Measurements from ENCODE around the gene HMCN1.

The HMCN1 gene

DNA sequence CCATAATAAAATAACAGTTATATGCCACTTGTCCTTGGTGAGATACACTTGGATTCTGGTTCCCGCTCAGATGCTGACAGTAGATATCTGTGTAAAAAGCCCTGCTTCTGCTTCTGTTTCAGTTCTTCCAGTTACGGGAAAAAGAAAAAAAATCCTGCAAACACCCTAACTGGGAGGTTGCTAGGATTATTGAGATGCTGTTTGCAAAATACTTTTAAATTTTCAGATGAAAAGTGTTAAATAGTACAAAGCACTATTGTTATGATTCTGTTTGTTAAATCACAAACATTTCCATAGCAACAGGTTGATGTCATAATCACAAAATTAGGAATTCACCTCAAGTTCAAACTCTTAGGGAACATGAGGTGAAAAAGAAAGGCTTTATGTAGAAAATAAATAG lies 232.3 kb downstream of the HMCN1 start:
- no peak for DNase-seq (ENCODE audit: low spot score)

DNA sequence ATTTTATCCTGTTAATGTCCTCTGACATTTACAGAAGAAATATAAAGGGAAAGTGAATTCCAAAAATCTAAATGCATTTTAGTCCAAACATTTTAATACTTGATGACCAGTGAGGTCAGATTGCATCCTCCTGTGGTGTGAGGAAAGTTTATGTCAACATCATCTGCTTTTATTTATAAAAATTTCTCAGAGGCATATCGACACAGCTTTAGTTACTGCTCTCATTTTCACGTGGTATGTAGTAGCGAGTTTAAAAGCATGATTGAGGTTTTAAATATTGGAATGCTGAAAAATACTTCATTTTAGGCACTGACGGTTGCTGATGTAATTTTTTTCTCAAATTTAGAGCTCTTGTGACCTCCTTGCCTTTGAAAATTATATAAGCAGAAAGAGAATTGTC lies 234.8 kb downstream of the HMCN1 start:
- no peak for DNase-seq (ENCODE audit: low spot score)

DNA sequence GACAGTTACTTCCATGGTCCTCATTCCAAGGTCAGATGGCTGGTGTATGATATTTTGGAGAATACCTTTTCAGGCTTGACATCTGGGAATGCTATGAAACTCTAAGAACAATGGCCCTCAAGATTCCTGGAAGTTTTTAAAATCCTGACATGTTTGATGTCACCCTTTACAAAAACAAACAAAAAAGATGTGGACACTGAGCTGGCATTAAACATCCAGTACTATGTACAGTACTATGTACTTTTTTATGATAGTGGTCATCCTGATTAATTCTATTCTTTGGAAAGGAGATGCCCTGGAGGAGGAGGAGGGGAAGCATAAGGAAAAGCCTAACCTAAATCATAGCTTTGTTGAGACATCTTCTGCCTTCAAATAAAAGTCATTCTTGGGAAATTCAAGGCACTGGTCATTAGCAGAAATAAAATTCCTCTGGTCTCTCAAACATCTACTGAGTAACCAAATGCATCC lies 235.4 kb downstream of the HMCN1 start:
- DNase-seq (ENCODE audit: low spot score): no peak

DNA sequence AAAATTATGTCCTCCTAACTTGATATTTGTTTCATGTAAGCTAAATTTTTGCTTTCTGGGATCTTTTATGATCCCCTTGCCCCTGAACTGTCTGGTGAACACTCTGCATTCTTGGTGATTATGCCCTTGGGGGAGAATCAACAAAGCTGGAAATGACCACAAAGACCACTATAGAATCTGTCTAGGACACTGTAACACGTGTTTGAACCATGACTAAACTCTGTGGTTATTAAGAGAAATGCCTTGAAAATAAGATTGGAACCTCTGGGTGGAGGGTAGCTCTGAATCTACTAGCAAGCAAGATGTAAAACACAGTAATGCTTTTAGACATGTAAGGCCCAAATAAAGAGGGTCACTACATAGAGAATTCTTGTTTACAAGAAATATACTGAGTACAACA lies 237.5 kb downstream of the HMCN1 start:
- DNase-seq (ENCODE audit: low spot score): no peak

DNA sequence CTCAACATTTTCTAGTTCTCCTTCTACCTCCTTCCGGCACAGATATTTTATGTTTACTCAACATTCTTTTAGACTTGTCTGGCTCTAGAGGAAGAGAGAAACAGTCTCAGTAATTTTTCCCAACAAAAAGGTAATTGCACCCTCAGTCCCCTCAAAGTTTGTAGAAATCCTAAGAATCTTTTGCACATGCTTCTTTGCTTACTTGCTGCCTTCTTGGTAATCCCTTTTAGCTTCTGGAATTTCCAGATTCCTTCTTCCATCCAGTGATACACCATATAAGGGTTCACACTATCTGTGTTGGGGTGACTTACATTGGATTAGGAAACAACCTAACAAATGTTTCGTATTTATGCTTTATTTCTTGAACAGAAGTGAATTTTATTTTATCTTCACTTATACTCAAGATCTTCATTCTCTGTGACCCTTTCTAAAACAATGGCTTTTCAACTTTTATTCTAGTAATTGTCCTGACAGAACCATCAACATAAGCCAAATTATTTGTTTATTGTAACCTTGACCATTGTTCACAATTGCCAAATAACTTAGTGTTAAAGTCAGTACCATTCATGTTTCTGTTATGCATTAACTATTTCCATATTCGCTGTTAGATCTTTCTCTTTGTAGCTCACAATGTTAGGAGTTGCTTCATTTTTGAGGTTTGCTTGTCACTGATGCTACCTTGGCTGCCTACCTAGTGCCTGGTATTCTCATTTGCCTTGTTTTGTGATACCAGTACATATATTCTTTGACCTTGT lies 238.1 kb downstream of the HMCN1 start:
- DNase-seq (ENCODE audit: low spot score): no peak

DNA sequence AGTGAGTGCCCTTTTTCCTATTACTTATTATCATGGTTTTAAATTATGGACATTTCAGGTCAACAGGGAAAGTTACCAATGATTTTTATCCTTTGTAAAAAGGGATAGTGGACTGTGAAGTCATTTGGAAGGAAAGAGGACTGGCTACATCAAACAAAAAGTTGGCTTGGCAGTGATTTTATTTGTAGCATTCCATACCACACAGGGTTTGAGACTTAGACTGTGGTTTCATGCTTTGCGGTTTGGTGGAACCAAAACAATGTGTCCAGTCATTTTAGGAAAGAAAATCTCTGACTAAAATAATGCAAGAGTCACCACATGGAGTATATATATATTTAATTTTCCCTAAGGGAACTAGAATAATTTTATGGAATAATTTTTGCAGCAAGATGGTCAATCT lies 239.5 kb downstream of the HMCN1 start:
- peak; percentile 49 for DNase-seq (ENCODE audit: low spot score)

DNA sequence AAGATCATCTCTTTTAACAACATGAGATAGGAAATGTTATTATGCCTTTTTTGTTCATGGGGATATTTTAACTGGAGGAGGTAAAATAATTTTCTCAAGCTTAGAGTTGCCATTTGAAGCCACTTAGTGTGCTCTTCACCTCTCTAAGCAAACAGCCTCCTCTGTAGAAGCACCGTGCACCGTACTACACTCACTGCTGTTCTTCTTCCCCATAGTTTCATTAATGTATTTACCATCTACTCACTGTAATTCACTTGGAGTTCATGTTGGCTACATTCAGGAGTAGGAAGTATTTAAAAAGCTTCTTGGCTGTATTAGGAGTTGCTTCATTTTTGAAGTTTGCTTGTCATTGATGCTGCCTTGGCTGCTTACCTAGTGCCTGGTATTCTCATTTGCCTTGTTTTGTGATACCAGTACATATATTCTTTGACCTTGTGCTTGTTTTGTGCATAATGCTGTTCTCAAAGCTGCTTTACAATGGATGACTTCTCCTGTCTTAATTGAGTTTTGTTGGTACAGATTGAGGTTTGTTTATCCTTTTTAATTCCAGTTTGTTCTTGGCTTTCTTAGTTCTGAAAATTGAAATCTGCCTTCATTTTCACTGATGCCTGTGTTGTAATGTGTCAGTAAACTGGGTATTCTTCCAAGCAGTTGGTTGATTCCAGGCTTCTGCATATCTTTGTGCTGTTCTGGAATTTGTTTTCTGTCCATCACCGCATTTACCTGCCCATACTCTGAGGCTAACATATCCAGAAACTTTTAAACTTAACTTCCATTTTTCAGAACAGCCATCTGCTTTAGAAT lies 240.4 kb downstream of the HMCN1 start:
- DNase-seq (ENCODE audit: low spot score): no peak

DNA sequence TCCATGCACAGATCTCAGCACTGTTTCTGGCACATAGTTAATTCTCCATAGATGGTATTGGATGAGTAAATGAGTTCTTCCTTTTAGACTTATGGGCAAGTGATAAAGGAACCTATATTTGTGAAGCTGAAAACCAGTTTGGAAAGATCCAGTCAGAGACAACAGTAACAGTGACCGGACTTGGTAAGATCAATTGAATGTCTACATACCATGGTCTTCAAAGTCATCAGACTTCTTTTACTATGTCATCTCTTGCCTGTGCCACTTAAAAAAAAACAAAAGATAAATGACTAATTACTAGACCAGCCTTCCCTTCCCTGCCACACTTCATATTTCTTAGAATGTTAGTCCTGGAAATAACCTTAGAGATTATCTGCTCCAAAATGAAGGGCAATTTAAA lies 246.7 kb downstream of the HMCN1 start:
- no peak for DNase-seq (ENCODE audit: low spot score)

DNA sequence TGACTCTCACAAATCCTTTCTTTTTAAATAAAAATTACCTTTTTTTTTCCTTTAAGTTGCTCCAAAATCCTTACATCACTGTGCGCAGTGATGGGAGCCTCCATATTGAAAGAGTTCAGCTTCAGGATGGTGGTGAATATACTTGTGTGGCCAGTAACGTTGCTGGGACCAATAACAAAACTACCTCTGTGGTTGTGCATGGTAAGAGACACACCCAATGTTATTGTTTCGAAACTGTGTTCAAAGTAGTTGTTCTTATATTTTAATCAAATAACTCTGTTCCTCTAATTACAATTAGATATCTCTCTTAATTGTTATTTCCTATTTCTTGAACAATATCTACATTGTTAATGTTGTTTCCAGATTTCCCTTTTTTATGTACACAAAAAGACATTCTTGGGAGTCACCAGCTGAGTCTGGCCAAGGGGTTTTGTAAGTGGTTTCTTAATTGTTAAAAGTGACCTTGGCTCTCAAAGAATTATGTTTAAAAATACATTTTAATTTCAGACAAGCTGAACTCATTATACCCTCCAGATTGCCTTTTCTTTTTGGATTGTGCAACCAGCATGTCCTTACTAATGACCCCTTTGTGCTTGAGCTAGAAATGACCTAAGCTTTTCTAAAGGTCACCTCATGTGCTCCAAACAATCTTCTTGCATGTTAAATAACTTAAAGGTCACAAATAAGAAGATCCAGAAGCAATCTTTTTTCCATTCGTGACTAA lies 250.1 kb downstream of the HMCN1 start:
- no peak for DNase-seq (ENCODE audit: low spot score)

DNA sequence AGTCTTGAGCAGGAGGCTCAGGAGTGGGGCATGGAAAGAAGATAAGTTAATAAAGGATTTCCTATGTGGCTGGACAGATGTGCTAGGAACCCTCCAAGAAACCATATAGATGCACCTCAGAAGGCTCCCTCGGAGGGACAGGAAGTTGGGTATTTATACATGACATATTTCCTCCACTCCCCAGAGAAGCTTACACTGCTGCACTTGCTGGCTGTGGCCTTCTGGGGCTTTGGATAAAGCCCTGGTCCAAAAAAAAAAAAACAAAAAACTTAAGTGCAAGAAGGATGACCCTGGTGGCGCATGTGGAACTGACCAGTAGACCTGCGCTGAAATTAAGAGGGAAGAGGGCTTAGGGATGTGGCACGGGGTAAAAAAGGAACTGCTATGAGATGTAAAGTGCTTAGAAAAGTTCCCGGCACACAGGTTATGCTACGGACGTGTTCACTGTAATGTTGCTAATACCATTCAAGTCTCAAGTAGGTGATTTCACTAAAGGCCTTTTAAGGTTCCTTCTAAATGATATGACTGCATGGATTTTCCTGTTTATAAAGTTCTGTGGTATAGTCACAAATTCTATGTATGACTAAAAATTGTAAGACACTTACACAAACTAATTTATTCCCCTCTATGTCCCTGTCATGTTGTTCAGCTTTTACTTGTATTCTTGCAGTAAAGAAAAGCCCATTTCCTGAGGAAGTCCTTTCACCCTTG lies 253.6 kb downstream of the HMCN1 start:
- no peak for DNase-seq (ENCODE audit: low spot score)

DNA sequence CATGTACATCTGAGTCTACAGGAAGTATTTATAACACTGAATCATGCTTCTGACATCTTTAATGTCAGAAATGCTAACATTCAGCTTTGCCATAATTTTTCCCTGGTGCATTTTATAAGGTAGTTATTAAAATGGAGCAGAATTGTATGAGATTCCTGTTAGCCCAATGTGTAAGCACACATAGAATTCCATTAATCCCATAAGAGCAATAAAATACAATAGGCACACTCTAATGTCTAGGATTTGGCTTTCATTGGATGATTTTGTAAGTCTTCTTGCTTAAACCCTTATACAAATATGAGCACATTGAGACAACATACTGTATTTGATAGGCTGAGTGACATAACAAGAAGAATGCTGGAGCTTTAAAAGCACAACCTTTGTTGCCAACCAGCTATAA lies 256.4 kb downstream of the HMCN1 start:
- DNase-seq (ENCODE audit: low spot score): no peak

DNA sequence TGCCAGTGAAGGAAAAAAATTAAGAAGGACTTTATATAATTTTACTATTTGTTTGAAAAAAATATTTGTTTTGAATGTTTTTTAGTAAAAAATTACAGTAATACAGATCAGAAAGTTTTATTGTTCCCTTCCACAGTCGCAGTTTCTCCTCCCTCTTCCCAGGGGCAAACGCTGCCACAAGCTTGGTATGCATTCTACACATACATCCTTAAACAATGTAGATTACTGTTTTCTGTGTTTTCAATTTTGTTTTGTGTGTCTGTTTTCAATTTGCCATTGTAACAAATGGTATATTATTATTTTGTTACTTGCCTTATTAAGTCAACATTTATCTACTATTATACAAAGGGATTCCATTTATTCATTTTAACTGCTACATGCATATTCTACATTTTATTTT lies 257.1 kb downstream of the HMCN1 start:
- no peak for DNase-seq (ENCODE audit: low spot score)

DNA sequence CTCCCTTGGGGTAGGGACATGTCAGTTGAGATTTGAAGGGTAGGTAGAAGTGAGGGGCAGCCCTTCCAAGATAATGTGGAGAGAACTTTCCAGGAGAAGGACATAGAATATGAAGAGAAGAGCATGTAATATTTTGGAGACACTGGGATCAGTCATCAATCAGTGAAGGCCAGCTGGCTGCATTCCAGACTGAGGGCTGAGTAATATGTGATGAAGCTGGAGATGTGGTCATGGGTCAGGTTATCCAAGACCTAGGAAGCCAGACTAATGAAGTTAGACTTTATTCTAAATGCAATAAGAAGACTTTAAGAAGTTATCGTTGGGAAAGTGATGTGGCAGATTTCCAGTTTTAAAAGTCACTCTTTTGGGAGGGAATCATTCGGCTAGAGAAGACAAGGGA lies 262.0 kb downstream of the HMCN1 start:
- DNase-seq (ENCODE audit: low spot score): no peak

DNA sequence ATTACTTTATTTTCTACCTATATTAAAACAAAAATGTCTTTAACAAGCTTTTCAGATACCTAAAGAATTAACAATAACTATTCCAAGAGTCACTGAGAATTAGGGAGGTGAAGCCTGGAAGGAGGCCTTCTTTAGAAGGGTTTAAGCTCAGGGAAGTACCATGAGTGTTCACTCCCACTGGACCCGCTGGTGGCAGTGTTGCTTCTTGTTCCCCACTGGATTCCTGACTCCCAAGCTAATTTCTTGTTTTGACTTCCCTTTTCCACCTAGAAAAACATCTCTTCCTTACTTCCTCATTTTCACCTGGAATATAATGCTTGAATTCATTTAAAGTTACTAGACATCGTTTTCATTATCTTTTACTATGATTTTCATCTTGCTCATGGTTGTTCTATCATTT lies 264.2 kb downstream of the HMCN1 start:
- no peak for DNase-seq (ENCODE audit: low spot score)

DNA sequence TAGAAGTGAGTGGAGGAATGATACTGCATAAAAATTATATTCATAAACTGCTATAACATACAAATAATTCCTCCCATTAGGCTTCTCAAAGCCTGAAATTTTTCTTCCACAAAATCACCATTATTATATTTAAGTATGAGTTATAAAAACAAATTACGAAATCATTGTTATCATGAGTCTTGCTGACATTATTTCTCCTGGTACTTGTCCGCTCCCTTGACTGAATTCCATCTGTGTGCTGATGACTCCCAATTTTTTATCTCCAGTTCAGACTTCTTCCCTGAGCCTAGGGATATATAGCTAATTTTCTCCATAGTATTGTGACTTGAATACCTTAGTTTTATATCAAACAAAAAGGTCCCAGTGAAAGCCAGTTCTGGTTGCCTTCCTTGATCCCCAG lies 268.2 kb downstream of the HMCN1 start:
- DNase-seq (ENCODE audit: low spot score): no peak

DNA sequence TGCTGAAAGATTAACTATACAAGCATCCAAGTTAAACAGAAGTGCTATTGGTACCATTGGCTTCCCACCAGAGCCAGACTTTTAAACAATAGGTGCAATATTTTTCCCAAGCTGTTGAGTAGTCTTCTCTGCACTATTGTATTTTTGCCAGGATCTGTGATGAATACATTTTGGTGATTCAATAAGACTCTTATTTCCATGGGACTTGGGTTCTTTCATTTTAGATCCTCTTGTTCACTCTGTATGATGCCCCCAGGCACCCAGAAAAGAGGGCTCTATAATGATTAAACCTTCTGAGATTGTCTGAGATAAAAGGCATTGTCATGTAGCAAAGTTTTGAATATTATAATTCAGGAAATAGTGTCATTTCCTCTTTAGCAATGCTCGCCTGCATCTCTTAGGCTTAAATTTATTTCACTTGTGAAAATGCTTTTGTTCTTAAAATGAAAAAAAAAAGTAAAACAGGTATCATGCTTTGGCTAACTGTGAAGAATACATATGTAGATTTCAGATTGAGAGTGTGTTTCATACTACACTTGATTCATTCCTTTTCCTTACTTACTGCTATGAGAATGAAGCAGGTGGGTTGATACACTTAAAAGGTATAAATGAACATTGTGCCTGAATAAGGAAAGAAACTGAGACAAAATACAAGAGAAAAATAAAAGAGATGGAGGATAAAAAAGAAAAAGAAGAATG lies 275.0 kb downstream of the HMCN1 start:
- DNase-seq (ENCODE audit: low spot score): no peak

DNA sequence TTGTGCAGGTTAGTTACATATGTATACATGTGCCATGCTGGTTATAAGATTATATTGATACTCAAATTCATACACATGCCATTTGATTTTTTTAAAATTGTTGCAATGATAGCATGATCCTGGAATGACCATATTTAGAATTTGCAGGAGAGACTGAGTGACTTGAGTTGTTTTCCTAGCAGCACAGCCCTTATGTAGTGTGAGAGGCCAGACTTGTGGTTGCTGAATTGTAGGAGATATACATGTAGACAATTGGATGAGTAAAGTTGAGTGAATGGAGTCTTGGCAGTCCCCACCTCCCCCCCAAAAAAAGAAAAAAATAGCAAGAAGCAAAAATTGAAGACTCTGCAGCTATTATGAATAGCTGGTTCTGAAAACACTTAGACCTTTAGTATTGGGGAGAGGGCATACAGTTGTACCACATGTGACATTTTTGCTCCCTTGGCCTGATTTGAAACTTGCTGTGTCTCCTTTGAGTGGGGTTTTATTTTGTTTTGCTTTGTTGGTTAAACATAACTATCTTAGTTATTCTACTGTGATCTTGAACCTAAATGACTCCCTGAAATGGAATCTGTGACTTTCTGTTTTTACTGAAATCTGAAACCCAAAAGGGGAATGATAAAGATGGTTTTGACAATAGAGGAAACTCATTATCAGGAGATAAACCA lies 280.3 kb downstream of the HMCN1 start:
- DNase-seq (ENCODE audit: low spot score): no peak

DNA sequence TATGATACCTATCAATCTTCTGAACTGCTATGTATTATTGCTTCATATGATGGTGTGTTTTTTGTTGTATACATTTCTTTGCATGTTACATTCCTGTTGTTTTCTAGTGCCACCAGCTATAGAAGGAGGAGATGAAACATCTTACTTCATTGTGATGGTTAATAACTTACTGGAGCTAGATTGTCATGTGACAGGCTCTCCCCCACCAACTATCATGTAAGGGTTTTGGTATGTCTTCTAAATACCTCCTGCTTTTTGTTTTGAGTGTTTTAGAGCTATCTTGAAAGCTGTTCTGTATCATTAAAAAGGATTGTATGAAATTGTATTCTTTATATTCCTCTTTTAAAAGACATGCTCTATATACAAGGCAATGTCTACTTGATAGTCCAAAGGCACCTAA lies 282.7 kb downstream of the HMCN1 start:
- no peak for DNase-seq (ENCODE audit: low spot score)

DNA sequence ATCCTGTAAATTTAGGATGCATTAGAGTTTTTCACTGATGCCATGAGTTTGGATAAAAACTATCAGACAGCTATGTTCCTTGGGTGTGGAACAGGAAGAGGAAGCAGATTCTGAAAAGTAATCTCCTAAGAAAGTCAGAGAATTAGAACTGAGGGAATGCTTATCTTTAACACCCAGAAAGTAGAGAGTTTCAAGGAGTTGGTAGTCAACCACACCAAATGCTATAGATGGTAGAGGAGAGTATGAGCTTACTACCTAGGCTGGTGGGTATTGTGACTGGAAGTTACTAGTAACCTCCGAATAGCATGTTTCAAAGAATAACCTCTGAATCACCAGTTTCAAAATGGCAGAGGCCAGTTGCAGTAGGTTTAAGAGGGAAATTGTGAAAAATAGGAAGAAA lies 288.0 kb downstream of the HMCN1 start:
- no peak for DNase-seq (ENCODE audit: low spot score)

DNA sequence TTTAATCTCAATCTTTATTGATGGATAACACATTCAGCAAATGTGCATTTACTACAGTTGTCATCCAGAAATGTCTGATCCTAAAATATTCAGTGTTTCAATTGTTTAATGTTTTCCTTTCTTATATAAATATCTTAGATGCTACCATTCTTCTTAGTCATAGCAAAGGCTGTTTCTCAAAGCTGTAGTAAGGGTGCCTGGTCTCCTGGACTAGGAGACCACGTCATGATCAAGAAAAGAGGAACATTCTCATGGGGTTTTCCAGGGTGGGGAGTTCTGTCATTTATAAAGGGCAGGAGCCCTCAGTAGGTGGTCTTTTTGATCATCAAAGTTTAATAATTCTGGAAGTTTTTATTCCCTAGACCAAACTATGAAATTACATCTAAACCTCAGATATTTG lies 292.8 kb downstream of the HMCN1 start:
- DNase-seq (ENCODE audit: low spot score): no peak

DNA sequence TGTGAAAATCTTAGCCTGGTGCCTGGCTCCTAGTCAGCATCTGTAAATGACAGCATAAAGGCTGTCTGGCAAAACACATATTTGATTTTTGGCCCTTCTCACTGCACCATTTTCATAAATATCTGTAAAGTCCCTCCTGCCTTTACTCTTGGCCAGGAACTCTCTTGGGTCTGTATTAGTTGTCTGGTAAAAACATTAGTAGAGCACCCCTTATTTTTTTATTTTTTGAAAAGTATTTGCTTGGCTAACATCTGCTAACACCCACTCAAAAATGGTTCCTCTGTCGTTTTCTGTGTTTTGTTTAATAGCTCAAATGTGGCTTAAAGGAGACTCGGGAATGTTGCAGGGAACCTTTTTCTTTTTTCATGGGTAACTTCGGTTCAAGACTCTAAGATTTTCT lies 293.4 kb downstream of the HMCN1 start:
- DNase-seq (ENCODE audit: low spot score): no peak
